AG04450 (cell line): Measurements from ENCODE around the gene CCNF. TPM values are rescaled to one million over a fixed set of nuclear protein-coding genes. Genes with fewer than 3 reads are reported as not detected.
A peak's percentile ranks its signal among the peaks of the same experiment; 100 is the strongest.

Source experiments
- CTCF ChIA-PET: fragments of 300-600, 350-600 bp; formaldehyde crosslinking; extraction: SDS; loops from one replicate; lab custom pipeline; 2022; ENCODE audit warnings: antibody characterized with exemption, inconsistent platforms; lab: Charles Lee
- POLR2A ChIA-PET: fragments of 350-600 bp; formaldehyde crosslinking; extraction: SDS; loops from one replicate; lab custom pipeline; 2021; ENCODE audit warnings: antibody characterized with exemption, inconsistent platforms; lab: Yijun Ruan, JAX
- DNase-seq: peaks from one replicate; pipeline ENCODE4 v3.0.0-alpha.2; 2011; ENCODE audit warnings: low read depth, low spot score
- H3K27ac ChIP-seq: one replicate; pipeline ENCODE4 v1.5.1; 2012; ENCODE audit warnings: low read depth, low read length, control low read depth
- H3K27me3 ChIP-seq: one replicate; pipeline ENCODE4 v1.6.0; 2012; ENCODE audit warnings: low read length; ENCODE audit not compliant: control insufficient read depth, insufficient read depth
- H3K4me3 ChIP-seq: 2 replicates; pipeline ENCODE4 v1.5.1; 2011; ENCODE audit warnings: mild to moderate bottlenecking, low read depth, low read length, control low read depth
- H3K9me3 ChIP-seq: 2 replicates; pipeline ENCODE4 v1.5.1; 2012; ENCODE audit warnings: low read length; ENCODE audit not compliant: control insufficient read depth, insufficient read depth
- CTCF ChIP-seq: IDR thresholded peaks from 2 replicates; pipeline ENCODE4 v1.5.1; 2011; ENCODE audit warnings: low read depth, low read length, control low read depth, inconsistent platforms
- polyA plus RNA-seq: library from polyadenylated mRNA; depleted of rRNA; stranded (reverse); fragments of >200 nt; gene quantifications from 2 replicates; pipeline ENCODE4 v1.2.3, GENCODE V29; 2011

CCNF gene
- polyA plus RNA-seq, 1 experiment = 2.3 TPM

GRCh38 chr16:2474877-2475412, 45.7 kb downstream of the CCNF start, which contains the start of gene TBC1D24:
Gene TBC1D24, plus strand, starts transcription at chr16:2475127. Its CDS starts 21,022 bp downstream, at chr16:2496149.
- POLR2A ChIA-PET = interaction anchor here (0.8 to 1.8 kb wide), 5 partner anchors 15 to 320 kb away, joined by 3 to 10 read pairs (median 4); partner anchors contain the start of genes TEDC2 and TRAF7
- TF ChIP-seq CTCF = no peak
- no peak within 1 kb of the TSS for H3K27ac ChIP-seq
- CTCF ChIA-PET = interaction anchor here (0.6 to 1.0 kb wide), 3 partner anchors 8 to 220 kb away, joined by 3 read pairs; no protein-coding TSS in a partner anchor
- H3K9me3 ChIP-seq = no peaks in the 10 kb centered on the region; the same call in 1 of the 2 replicates
- no peak for DNase-seq
- H3K4me3 ChIP-seq = peak within 1 kb of the TSS; percentile 79
- H3K27me3 ChIP-seq = no peaks in the 10 kb centered on the region

- no peaks in the 10 kb centered on the region; the same call in 1 of the 2 replicates for H3K9me3 ChIP-seq
- CTCF ChIA-PET = interaction anchor here (1.7 kb wide), 1 partner anchor 26 kb away, joined by 7 read pairs; no protein-coding TSS in a partner anchor
- no peak overlapping the region for H3K27ac ChIP-seq
- peak overlapping the region; percentile 79 for H3K4me3 ChIP-seq
- DNase-seq = no peak
- no peaks in the 10 kb centered on the region for H3K27me3 ChIP-seq
- POLR2A ChIA-PET = interaction anchor here (0.8 to 1.8 kb wide), 5 partner anchors 16 to 320 kb away, joined by 3 to 10 read pairs (median 4); partner anchors contain the start of genes TEDC2 and TRAF7
- no peak for TF ChIP-seq CTCF
Measured at GRCh38 chr16:2475413-2476344, 46.4 kb downstream of the CCNF start.

- no peaks in the 10 kb centered on the region; the same call in 1 of the 2 replicates for H3K9me3 ChIP-seq
- H3K4me3 ChIP-seq = no peak overlapping the region; the same call in 1 of the 2 replicates
- no peak overlapping the region for H3K27ac ChIP-seq
- CTCF ChIA-PET = interaction anchor here (1.7 kb wide), 1 partner anchor 25 kb away, joined by 7 read pairs; no protein-coding TSS in a partner anchor
- no peak for DNase-seq
- no peak for TF ChIP-seq CTCF
- no peaks in the 10 kb centered on the region for H3K27me3 ChIP-seq
- POLR2A ChIA-PET = no interaction called here
Measured at GRCh38 chr16:2476345-2476720, 47.1 kb downstream of the CCNF start.

- H3K4me3 ChIP-seq = no peak overlapping the region
- TF ChIP-seq CTCF = no peak
- no peaks in the 10 kb centered on the region for H3K27me3 ChIP-seq
- H3K27ac ChIP-seq = no peak overlapping the region
- H3K9me3 ChIP-seq = no peaks in the 10 kb centered on the region; the same call in 1 of the 2 replicates
- no peak for DNase-seq
- ChIA-PET POLR2A (no interaction called here), CTCF (interaction anchor here (1.7 kb wide), 1 partner anchor 25 kb away, joined by 7 read pairs; no protein-coding TSS in a partner anchor)
Measured at GRCh38 chr16:2476741-2477140, 47.5 kb downstream of the CCNF start.
